GM12892 (cell line): ENCODE measurements around the gene KCNQ1OT1.

Experiments
- POLR2A ChIP-seq: IDR thresholded peaks from 2 replicates; pipeline ENCODE4 v1.6.1; 2011; ENCODE audit warnings: low read depth, low read length, control low read depth
- POLR2AphosphoS5 ChIP-seq: IDR thresholded peaks from 2 replicates; pipeline ENCODE4 v1.6.1; 2011; ENCODE audit warnings: low read depth, low read length, control low read depth
- TAF1 ChIP-seq: IDR thresholded peaks from 2 replicates; pipeline ENCODE4 v1.6.1; 2011; ENCODE audit warnings: low read depth, mild to moderate bottlenecking, control low read depth, low read length, borderline replicate concordance

DNA sequence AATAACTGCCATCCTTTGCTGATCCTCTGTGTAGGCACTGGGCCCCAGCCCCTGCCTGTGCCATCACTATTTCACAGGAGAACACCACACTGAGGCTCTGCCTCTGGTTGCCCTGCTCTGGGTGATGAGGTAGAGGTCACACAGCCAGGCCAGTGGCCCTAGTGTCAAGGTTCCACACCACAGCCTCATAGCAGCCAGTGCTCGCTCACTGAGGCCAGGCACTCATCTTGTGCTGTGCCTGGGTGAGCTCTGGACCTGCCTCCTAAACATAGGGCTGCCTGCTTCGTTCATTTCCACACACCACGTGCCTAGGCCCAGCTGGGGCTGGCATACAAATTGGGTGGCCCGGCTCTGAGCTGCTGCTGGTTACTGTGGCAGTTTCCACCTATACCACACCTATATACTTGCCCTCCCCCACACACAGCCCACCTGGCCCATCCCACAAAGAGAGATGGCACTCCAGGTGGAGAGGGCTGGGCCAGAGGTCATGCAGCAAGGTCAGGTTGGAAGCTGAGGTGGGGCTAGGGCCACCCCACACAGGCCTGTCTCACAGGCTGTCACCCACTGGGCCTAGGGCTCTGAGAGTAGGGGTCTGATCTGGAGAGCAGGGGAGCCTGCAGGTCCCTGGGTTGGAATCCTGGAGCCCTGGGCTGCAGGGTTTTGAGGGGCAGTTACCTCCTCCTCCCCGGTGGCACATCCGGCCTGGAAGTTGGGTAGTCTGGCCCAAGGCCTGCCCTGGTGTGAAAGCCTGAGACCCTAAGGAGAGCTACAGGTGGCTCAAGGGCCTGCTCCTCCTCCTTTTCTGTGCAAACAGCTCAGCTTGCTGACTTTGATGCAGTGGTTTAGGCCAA, 11.2 kb downstream of the KCNQ1OT1 start:
- no peak for TF ChIP-seq TAF1
- TF ChIP-seq POLR2A, result no peak
- no peak for TF ChIP-seq POLR2AphosphoS5
